Gastrocnemius medialis (tissue), 4 donors: ENCODE results near the gene ACOX1. TPM values are rescaled to one million over a fixed set of nuclear protein-coding genes. Genes with fewer than 3 reads are reported as not detected.

ENCODE experiments used
- ATAC-seq, 2 donors: fragments of 150-250 bp; one replicate each; pipeline ENCODE4 v1.9.1; 2016
- DNase-seq, 2 donors: peaks; one replicate each; pipeline ENCODE4 v3.0.0-alpha.2; 2019
- H3K27ac ChIP-seq, 4 donors: fragments of 200-600 bp; sonication (generic); 1 replicate in 1 of 4; 2 replicates in 3 of 4; pipeline ENCODE4 v1.5.1; 2016 to 2018; ENCODE audit warnings: mild to moderate bottlenecking in 2 of 4, moderate library complexity in 1 of 4
- H3K27me3 ChIP-seq, 3 donors: fragments of 200-600 bp; sonication (generic) in 2 of 3; 1 replicate in 1 of 3; 2 replicates in 2 of 3; pipeline versions ENCODE4 v1.5.1 to v1.6.0; 2016 to 2019; ENCODE audit warnings: mild to moderate bottlenecking in 1 of 3, moderate library complexity in 1 of 3
- H3K36me3 ChIP-seq, 2 donors: fragments of 200-600 bp; sonication (generic) in 1 of 2; one replicate each; pipeline ENCODE4 v1.5.1; 2017 to 2018
- H3K4me1 ChIP-seq, 2 donors: fragments of 200-600 bp; sonication (generic) in 1 of 2; one replicate each; pipeline ENCODE4 v1.5.1; 2016 to 2017; ENCODE audit warnings: mild to moderate bottlenecking in 2 of 2
- H3K4me3 ChIP-seq, 4 donors: fragments of 200-600 bp; sonication (generic) in 3 of 4; 1 replicate in 1 of 4; 2 replicates in 3 of 4; pipeline ENCODE4 v1.5.1; 2016 to 2019; ENCODE audit warnings: mild to moderate bottlenecking in 2 of 4
- H3K9me3 ChIP-seq, 3 donors: fragments of 200-600 bp; sonication (generic) in 2 of 3; 1 replicate in 1 of 3; 2 replicates in 2 of 3; pipeline ENCODE4 v1.5.1; 2016 to 2019
- CTCF ChIP-seq, 5 experiments: fragments of 450-650 bp in 3 of 5; fragments of 200-600 bp in 2 of 5; sonication (generic) in 2 of 5; IDR thresholded peaks in 4 of 5; conservative IDR thresholded peaks in 1 of 5; 1 replicate in 4 of 5; 2 replicates in 1 of 5; pipeline ENCODE4 v1.5.1; 2016 to 2019; ENCODE audit warnings: antibody characterized with exemption in 5 of 5, mild to moderate bottlenecking in 3 of 5, moderate library complexity in 3 of 5
- POLR2A ChIP-seq, 2 donors: fragments of 450-650 bp; IDR thresholded peaks; one replicate each; pipeline ENCODE4 v1.6.1; 2017; ENCODE audit warnings: antibody characterized with exemption in 2 of 2, mild to moderate bottlenecking in 2 of 2, moderate library complexity in 2 of 2
- in situ Hi-C, 4 donors: fragments of 200-750 bp; cut with MboI; loops; one replicate each; pipeline versions ENCODE4 v1.15.0 to v1.8.0; 2017; ENCODE audit warnings: low sequenced_read_pairs in 4 of 4
- intact Hi-C: fragments of 100-400 bp; cut with DNase I; formaldehyde crosslinking; loops from one replicate; pipeline ENCODE4 v1.15.1; 2023; ENCODE audit warnings: low total_unique reads
- total RNA-seq, 4 donors: library from RNA; depleted of rRNA; stranded (reverse); fragments of >200 nt; gene quantifications; one replicate each; pipeline versions ENCODE4 v1.1.0 to v1.2.3, GENCODE V29; 2016

The ACOX1 gene
- total RNA-seq, 4 donors from 2014 or later, result 64.8 to 96.6 (median 80.7) TPM

GRCh38 chr17:76019833-76020467 is 41.0 kb upstream of the ACOX1 start:
- Histone ChIP-seq H3K9me3 (no peaks in the 10 kb centered on the region), H3K4me3 (no peak overlapping the region), H3K4me1 (no peaks in the 10 kb centered on the region), H3K36me3 (no peaks in the 10 kb centered on the region), H3K27ac (no peak overlapping the region), H3K27me3 (no peaks in the 10 kb centered on the region)
- DNase-seq, result no peak
- ATAC-seq, result no peak
- intact Hi-C loops (no loop called here), in situ Hi-C loops (loop anchor here in 1 of 4 donors (10.0 kb wide), 1 partner anchor 275 kb away; no protein-coding TSS in a partner anchor)
- TF ChIP-seq CTCF (IDR thresholded peaks at IDR 0.05 in 4 of 5, conservative IDR thresholded peaks at IDR 0.05 in 1 of 5), result no peak
- no peak for TF ChIP-seq POLR2A (IDR thresholded peaks at IDR 0.05)

GRCh38 chr17:76018801-76019200 is 39.8 kb upstream of the ACOX1 start:
- intact Hi-C loops, result no loop called here
- in situ Hi-C loops, result loop anchor here in 1 of 4 donors (10.0 kb wide), 1 partner anchor 276 kb away; no protein-coding TSS in a partner anchor
- Histone ChIP-seq H3K9me3 (no peaks in the 10 kb centered on the region), H3K4me3 (no peak overlapping the region), H3K4me1 (peaks cover 0 to 3% of the 10 kb centered on the region in 2 donors), H3K27ac (no peak overlapping the region), H3K36me3 (no peaks in the 10 kb centered on the region), H3K27me3 (no peaks in the 10 kb centered on the region)
- TF ChIP-seq CTCF (IDR thresholded peaks at IDR 0.05 in 4 of 5, conservative IDR thresholded peaks at IDR 0.05 in 1 of 5), result no peak
- TF ChIP-seq POLR2A (IDR thresholded peaks at IDR 0.05), result no peak
- ATAC-seq, result no peak
- no peak for DNase-seq

GRCh38 chr17:76018340-76018680 is 39.3 kb upstream of the ACOX1 start:
- Histone ChIP-seq H3K27ac (no peak overlapping the region), H3K4me3 (no peak overlapping the region), H3K27me3 (no peaks in the 10 kb centered on the region), H3K4me1 (peaks cover 0 to 3% of the 10 kb centered on the region in 2 donors), H3K9me3 (no peaks in the 10 kb centered on the region), H3K36me3 (no peaks in the 10 kb centered on the region)
- TF ChIP-seq CTCF (IDR thresholded peaks at IDR 0.05 in 4 of 5, conservative IDR thresholded peaks at IDR 0.05 in 1 of 5) (no peak), POLR2A (IDR thresholded peaks at IDR 0.05) (no peak)
- DNase-seq (no peak), ATAC-seq (no peak)
- in situ Hi-C loops, result loop anchor here in 1 of 4 donors (10.0 kb wide), 1 partner anchor 276 kb away; no protein-coding TSS in a partner anchor
- intact Hi-C loops, result no loop called here

DNA sequence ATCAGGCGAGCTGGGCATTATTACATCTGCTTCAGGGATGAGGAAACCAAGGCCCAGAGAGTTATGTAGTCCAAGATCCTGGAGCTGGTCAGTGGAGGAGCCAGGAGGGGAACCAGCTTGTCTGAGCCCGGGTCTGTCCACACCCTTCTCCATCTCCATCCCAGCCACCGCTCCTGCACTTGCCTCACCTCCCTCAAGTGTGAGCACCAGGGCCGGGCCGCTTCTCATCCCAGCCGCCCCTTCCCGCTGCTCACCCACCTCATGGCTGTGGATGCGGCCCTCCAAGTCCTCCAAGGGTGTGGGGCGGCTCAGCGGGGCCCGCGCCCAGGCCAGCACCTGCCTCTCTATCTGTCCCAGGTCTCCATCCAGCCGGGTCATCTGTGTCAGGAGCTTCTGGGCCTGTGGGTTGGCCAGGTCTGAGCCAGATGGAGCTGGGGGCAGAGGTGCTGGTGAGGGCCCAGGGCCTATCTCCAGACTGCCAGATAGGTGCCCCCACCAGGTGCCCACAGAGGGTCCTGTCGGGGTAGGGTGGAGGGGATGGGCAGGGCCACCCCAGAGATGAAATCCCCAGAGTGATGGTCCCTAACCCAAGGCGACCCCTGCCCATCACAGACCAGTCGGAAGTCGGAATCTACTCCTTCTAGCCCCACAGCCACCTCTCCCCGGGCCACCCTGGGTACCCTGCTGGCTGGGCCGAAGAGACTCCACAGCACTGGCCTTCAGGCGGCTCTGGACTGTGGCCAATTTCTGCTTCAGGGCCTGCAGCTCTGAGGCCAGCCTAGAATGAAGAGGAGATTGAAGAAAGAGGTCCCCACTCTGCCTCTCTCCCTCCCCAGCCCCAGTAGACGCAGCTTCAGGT is 38.7 kb upstream of the ACOX1 start:
- intact Hi-C loops, result no loop called here
- DNase-seq, result no peak
- TF ChIP-seq POLR2A (IDR thresholded peaks at IDR 0.05), result no peak
- no peak for TF ChIP-seq CTCF (IDR thresholded peaks at IDR 0.05 in 4 of 5, conservative IDR thresholded peaks at IDR 0.05 in 1 of 5)
- H3K4me3 ChIP-seq, result no peak overlapping the region
- H3K27me3 ChIP-seq, result no peaks in the 10 kb centered on the region
- H3K36me3 ChIP-seq, result no peaks in the 10 kb centered on the region
- H3K27ac ChIP-seq, result no peak overlapping the region
- H3K4me1 ChIP-seq, result peaks cover 0 to 3% of the 10 kb centered on the region in 2 donors
- H3K9me3 ChIP-seq, result no peaks in the 10 kb centered on the region
- in situ Hi-C loops, result loop anchor here in 1 of 4 donors (10.0 kb wide), 1 partner anchor 277 kb away; no protein-coding TSS in a partner anchor
- ATAC-seq, result no peak
